IPS-11a (cell line): ENCODE results near the gene PCDHB11.
"Not testable (repeated sequence)": the region's sequence is repeated elsewhere in the genome, so short reads cannot be mapped to it uniquely, and the experiment has no call there.

ENCODE experiments used
- H3K4me3 ChIP-seq: one replicate; pipeline ENCODE4 v1.5.1; 2013; ENCODE audit warnings: low read depth, low read length, control low read depth

PCDHB11 gene

DNA sequence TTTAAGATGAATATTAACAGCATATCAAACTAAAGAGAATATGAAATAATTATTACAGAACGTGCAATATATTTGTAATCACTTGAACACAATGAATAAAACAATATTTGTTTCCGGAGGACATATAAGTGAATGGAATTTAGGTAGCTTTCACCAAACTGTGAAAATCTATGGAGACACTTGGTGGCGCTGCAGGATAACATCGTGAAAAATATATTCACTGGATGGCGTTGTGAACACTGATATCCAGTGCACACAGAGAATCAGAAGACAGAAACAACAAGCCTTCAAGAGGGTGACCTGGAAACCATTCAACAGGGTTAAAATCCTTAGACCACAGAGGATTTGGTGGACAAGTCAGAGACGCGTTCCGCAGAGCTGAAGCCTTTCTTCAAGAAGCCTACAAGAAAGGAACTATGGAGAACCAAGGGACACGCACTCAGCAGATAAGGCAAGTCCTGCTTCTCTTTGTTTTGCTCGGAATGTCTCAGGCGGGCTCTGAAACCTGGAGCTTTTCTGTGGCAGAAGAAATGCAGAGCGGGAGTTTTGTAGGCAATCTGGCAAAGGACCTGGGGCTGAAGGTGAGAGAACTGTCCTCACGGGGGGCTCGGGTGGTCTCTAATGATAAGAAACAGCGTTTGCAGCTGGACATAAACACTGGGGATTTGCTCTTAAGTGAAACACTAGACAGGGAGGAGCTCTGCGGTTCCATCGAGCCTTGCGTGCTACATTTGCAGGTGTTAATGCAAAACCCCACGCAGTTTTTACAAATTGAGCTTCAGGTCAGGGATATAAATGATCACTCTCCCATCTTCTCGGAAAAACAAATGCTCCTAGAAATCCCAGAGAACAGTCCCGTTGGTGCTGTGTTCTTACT is at the start of gene PCDHB11:
PCDHB11 (plus strand) TSS at position 269 of the 877 bp plus-strand sequence; CDS start at position 417, 148 bp downstream.
- H3K4me3 ChIP-seq: no peak within 1 kb of the TSS

DNA sequence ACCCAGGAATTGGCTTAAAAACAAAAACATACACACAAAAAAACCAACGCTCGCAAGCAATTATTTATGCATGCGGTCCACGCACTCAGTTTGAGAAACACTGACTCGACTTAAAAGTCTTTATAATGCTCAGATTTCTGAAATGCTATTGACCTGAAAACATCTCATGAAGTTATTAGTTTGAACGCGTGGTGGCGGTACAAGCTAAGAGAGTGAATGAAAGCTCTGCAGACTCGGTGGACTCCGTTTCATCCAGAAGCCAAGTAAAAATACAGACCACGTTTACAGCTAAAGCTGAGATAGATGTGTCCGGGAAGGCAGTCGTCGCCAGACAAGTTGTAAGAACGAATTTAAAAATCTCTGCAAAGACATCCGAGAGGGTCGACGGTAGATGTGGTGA is 49.6 kb upstream of the PCDHB11 start, which contains the start of gene PCDHB6:
PCDHB6 (plus strand) TSS at position 246 of the 400 bp plus-strand sequence. CDS start 201 bp downstream, outside the sequence.
- no peak within 1 kb of the TSS for H3K4me3 ChIP-seq

DNA sequence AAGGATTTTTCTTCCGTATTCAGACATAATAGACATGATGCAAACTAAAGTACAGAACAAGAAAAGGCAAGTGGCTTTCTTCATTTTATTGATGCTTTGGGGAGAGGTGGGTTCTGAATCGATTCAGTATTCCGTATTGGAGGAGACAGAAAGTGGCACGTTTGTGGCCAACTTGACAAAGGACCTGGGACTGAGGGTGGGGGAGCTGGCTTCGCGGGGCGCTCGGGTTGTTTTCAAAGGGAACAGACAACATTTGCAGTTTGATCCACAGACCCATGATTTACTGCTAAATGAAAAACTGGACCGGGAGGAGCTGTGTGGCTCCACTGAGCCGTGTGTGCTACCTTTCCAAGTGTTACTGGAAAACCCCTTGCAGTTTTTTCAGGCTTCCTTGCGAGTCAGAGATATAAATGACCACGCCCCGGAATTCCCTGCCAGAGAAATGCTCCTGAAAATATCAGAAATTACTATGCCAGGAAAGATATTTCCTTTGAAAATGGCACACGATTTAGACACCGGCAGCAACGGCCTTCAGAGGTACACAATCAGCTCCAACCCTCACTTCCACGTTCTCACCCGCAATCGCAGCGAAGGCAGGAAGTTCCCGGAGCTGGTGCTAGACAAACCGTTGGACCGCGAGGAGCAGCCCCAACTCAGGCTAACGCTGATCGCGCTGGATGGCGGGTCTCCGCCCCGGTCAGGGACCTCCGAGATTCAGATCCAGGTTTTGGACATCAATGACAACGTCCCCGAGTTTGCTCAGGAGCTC is 49.0 kb upstream of the PCDHB11 start:
- H3K4me3 ChIP-seq: no peak overlapping the region

DNA sequence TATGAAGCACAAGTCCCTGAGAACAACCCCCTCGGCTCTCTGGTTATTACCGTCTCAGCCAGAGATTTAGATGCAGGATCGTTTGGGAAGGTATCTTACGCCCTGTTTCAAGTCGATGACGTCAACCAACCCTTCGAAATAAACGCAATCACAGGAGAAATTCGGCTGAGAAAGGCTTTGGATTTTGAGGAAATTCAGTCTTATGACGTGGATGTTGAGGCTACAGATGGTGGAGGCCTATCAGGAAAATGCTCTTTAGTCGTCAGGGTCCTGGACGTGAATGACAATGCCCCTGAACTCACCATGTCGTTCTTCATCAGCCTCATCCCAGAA is 48.5 kb upstream of the PCDHB11 start:
- H3K4me3 ChIP-seq: no peak overlapping the region

DNA sequence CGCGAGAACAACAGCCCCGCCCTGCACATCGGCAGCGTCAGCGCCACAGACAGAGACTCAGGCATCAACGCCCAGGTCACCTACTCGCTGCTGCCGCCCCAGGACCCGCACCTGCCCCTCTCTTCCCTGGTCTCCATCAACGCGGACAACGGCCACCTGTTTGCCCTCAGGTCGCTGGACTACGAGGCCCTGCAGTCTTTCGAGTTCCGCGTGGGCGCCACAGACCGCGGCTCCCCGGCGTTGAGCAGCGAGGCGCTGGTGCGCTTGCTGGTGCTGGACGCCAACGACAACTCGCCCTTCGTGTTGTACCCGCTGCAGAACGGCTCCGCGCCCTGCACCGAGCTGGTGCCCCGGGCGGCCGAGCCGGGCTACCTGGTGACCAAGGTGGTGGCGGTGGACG is 47.8 kb upstream of the PCDHB11 start:
- H3K4me3 ChIP-seq: not testable (repeated sequence)

DNA sequence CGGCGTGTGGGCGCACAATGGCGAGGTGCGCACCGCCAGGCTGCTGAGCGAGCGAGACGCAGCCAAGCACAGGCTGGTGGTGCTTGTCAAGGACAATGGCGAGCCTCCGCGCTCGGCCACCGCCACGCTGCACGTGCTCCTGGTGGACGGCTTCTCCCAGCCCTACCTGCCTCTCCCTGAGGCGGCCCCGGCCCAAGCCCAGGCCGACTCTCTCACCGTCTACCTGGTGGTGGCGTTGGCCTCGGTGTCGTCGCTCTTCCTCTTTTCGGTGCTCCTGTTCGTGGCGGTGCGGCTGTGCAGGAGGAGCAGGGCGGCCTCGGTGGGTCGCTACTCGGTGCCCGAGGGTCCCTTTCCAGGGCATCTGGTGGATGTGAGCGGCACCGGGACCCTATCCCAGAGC is 47.3 kb upstream of the PCDHB11 start:
- H3K4me3 ChIP-seq: not testable (repeated sequence)

DNA sequence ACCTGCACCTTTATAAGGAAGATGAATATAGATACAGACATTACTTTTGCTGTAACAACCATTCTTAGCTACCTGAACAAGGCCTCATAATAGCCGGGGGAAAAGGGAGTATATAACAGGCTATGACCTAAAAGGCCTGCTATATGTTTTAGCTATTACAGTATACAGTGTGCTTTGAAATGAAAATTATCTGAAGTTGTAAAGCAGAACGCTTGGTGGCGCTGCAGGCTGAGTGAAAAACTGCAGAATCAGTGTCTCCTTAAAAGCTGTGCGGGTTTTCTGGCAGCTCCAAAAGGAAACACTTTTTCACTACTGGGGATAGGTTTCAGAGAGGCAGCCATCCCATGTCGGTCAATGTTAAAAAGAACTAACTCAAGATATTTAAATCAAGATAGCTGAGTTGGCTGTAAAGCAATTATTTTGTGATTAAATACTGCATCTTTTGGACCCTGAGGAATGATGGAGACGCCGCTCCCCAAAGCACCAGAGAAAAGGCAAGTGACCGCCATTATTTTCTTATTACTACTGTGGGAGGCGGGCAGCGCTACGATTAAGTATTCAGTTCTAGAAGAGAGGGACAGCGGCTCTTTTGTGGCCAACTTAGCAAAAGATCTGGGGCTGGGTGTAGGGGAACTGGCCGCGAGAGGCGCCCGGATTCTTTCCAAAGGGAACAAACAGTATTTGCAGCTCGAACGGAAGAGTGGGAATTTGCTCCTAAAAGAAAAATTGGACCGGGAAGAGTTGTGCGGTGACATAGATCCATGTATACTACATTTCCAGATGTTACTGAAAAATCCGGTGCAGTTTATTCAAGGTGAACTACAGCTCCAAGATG is 43.7 kb upstream of the PCDHB11 start:
- H3K4me3 ChIP-seq: peak overlapping the region; percentile 36

DNA sequence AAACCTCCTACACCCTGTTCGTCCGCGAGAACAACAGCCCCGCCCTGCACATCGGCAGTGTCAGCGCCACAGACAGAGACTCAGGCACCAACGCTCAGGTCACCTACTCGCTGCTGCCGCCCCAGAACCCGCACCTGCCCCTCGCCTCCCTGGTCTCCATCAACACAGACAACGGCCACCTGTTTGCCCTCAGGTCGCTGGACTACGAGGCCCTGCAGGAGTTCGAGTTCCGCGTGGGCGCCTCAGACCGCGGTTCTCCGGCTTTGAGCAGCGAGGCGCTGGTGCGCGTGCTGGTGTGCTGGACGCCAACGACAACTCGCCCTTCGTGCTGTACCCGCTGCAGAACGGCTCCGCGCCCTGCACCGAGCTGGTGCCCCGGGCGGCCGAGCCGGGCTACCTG is 42.1 kb upstream of the PCDHB11 start:
- H3K4me3 ChIP-seq: not testable (repeated sequence)

DNA sequence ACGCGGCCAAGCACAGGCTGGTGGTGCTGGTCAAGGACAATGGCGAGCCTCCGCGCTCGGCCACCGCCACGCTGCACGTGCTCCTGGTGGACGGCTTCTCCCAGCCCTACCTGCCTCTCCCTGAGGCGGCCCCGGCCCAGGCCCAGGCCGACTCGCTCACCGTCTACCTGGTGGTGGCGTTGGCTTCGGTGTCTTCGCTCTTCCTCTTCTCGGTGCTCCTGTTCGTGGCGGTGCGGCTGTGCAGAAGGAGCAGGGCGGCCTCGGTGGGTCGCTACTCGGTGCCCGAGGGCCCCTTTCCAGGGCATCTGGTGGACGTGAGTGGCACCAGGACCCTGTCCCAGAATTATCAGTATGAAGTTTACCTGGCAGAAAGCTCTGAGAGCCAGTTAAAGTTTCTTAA is 41.5 kb upstream of the PCDHB11 start:
- not testable (repeated sequence) for H3K4me3 ChIP-seq

DNA sequence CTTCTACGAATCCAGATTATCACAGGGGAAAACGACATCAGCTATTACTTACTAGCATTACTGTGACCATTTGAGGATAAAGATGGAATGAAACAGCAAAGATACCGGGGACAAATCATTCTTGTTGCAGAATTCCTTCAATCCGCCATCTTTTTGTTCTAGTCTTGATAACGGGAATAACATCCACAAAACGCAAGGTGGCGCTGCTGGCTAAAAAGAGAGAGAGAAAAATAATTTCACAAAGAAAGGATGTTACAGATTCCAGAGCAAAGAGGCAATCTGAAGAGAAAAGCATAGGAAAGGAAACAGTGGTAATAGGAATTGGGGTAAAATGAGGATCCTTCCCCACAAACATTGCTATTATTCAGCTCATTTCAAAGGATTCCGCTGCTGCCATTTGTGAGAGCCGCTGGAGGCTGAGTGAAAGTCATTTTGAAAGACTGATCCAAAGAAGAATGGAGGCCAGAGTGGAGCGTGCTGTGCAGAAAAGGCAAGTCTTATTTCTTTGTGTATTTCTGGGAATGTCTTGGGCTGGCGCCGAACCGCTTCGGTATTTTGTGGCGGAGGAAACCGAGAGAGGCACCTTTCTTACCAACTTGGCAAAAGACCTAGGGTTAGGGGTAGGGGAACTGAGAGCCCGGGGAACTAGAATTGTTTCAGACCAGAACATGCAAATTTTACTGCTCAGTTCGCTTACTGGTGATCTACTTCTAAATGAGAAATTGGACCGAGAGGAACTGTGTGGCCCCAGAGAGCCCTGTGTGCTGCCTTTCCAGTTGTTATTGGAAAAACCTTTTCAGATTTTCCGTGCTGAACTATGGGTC is 26.8 kb upstream of the PCDHB11 start, which contains the start of gene PCDHB7:
PCDHB7 (plus strand) TSS at position 264 of the 824 bp plus-strand sequence; CDS start at position 456, 192 bp downstream.
- no peak within 1 kb of the TSS for H3K4me3 ChIP-seq

DNA sequence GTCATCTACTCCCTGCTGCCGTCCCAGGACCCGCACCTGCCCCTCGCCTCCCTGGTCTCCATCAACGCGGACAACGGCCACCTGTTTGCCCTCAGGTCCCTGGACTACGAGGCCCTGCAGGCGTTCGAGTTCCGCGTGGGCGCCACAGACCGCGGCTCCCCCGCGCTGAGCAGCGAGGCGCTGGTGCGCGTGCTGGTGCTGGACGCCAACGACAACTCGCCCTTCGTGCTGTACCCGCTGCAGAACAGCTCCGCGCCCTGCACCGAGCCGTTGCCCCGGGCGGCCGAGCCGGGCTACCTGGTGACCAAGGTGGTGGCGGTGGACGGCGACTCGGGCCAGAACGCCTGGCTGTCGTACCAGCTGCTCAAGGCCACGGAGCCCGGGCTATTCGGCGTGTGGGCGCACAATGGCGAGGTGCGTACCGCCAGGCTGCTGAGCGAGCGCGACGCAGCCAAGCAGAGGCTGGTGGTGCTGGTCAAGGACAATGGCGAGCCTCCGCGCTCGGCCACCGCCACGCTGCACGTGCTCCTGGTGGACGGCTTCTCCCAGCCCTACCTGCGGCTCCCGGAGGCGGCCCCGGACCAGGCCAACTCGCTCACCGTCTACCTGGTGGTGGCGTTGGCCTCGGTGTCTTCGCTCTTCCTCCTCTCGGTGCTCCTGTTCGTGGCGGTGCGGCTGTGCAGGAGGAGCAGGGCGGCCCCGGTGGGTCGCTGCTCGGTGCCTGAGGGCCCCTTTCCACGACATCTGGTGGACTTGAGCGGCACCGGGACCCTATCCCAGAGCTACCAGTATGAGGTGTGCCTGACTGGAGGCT is 24.9 kb upstream of the PCDHB11 start:
- H3K4me3 ChIP-seq: not testable (repeated sequence)

DNA sequence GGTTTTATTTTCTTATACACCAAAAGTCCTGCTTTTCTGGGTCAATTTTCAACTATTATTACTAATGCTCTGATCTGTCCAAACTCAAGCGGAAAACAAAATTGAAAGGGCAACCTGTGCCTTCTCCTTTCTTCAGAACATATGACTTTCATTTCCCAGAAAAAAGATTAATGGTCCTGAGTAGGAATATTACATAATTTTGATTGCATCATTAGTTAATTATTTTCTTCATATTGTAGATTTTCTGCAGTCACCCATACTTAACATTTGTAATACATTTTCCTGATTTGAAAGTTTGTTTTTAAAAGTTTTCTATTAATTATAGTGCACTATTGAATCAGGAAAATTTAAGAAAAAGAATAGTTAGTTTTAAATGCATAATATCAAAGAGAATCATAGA is 23.5 kb upstream of the PCDHB11 start:
- no peak overlapping the region for H3K4me3 ChIP-seq

DNA sequence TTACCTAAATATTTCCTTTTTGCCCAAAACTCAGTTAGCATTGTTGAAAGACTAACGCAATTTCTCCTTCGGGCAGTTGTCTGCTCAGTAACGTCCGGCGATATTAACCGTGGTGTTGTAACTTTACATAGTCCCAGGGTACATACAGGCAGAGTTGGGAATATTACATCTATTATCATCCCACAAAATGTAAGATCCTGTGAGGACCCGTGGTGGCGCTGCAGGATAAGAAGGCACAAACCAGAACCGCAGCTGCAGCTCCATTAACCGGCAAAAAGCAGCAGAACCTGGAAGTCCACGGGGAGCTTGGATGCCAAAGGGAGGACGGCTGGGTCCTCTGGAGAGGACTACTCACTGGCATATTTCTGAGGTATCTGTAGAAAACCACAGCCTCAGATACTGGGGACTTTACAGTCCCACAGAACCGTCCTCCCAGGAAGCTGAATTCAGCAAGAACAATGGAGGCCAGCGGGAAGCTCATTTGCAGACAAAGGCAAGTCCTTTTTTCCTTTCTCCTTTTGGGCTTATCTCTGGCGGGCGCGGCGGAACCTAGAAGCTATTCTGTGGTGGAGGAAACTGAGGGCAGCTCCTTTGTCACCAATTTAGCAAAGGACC is 21.7 kb upstream of the PCDHB11 start, which contains the start of gene PCDHB8:
PCDHB8 (plus strand) TSS at position 214 of the 615 bp plus-strand sequence; CDS start at position 459, 245 bp downstream.
- not testable (repeated sequence) for H3K4me3 ChIP-seq

DNA sequence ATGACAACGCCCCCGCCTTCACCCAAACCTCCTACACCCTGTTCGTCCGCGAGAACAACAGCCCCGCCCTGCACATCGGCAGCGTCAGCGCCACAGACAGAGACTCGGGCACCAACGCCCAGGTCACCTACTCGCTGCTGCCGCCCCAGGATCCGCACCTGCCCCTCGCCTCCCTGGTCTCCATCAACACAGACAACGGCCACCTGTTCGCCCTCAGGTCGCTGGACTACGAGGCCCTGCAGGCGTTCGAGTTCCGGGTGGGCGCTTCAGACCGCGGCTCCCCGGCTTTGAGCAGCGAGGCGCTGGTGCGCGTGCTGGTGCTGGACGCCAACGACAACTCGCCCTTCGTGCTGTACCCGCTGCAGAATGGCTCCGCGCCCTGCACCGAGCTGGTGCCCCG is 20.1 kb upstream of the PCDHB11 start:
- H3K4me3 ChIP-seq: not testable (repeated sequence)

DNA sequence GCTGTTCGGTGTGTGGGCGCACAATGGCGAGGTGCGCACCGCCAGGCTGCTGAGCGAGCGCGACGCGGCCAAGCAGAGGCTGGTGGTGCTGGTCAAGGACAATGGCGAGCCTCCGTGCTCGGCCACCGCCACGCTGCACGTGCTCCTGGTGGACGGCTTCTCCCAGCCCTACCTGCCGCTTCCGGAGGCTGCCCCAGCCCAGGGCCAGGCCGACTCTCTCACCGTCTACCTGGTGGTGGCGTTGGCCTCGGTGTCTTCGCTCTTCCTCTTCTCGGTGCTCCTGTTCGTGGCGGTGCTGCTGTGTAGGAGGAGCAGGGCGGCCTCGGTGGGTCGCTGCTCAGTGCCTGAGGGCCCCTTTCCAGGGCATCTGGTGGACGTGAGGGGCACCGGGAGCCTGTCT is 19.6 kb upstream of the PCDHB11 start:
- H3K4me3 ChIP-seq: not testable (repeated sequence)

DNA sequence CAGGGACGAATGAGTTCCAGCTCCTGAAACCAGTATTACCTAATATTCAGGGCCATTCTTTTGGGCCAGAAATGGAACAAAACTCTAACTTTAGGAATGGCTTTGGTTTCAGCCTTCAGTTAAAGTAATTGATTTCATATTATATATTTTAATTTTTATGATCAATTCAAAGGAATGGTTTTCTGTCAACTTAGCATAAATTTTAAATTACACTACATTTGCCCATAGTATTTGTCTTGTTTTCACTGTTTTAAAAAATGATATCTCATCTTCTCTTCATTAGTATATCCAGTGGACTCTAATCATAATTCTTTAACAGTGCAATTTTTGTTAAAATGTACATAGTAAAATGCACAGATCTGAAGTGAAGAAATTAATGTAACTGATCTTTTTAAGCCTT is 19.1 kb upstream of the PCDHB11 start:
- H3K4me3 ChIP-seq: no peak overlapping the region

DNA sequence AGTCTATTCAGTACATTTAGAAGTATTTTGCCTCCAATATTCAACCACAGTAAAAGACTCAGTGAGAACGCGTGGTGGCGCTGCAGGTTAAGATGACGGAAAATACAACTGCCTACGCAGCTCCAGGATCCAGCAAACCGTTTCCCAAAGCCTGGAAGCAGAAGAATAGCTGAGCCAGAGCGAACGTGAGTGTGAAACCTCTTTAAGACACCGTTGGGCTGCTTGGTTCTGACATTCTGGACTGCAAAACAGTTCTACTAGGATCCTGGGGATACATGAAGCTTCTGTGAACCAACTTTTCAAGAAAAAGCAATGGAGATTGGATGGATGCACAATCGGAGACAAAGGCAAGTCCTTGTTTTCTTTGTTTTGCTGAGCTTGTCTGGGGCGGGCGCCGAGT is 17.2 kb upstream of the PCDHB11 start, which contains the start of gene PCDHB16:
PCDHB16 (plus strand) TSS at position 140 of the 400 bp plus-strand sequence; CDS start at position 313, 173 bp downstream.
- H3K4me3 ChIP-seq: peak within 1 kb of the TSS; percentile 2

DNA sequence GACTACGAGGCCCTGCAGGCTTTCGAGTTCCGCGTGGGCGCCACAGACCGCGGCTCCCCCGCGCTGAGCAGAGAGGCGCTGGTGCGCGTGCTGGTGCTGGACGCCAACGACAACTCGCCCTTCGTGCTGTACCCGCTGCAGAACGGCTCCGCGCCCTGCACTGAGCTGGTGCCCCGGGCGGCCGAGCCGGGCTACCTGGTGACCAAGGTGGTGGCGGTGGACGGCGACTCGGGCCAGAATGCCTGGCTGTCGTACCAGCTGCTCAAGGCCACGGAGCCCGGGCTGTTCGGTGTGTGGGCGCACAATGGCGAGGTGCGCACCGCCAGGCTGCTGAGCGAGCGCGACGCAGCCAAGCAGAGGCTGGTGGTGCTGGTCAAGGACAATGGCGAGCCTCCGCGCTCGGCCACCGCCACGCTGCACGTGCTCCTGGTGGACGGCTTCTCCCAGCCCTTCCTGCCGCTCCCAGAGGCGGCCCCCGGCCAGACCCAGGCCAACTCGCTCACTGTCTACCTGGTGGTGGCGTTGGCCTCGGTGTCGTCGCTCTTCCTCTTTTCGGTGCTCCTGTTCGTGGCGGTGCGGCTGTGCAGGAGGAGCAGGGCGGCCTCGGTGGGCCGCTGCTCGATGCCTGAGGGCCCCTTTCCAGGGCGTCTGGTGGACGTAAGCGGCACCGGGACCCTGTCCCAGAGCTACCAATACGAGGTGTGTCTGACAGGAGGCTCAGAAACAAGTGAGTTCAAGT is 15.1 kb upstream of the PCDHB11 start:
- H3K4me3 ChIP-seq: not testable (repeated sequence)
